ENCODE data around the gene MAPRE3. TPM values are rescaled to one million over a fixed set of nuclear protein-coding genes. Genes with fewer than 3 reads are reported as not detected.
A peak's percentile ranks its signal among the peaks of the same experiment; 100 is the strongest.
"Not testable (repeated sequence)": the region's sequence is repeated elsewhere in the genome, so short reads cannot be mapped to it uniquely, and the experiment has no call there.

MAPRE3 gene
- total RNA-seq, 1 experiment from 2014 or later, result 4.6 TPM

DNA sequence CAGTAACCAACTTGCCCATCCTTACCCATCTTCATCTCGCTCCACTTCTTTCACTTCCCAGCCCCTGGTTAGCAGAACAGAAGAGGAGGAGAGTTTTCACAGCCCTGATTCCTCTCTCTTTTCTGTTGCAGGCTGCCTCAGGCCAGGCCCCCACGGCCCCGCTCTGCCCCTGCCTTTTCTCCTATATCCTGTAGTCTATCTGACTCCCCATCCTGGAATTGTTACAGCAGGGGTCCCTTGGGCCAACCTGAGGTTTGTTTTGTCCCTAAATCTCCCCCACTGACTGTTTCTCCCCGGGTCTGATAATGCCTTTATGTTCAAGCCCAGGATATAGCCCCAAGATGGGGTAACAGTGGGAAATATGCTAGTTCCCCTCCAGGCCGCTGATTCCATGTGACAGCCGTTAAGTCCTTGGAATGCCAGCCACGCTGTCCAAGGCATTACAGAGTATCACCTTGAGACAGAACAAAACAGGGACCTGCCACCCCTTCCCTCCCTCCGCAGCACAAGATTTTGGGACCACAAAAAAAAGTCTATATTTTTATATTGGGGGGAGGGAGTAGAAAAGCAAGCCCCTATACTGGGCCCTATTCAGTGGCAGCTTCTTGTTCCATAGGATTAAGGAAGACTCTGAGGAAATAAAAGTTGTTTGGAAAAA lies 99.7 kb downstream of the MAPRE3 start:
- DNase-seq (ENCODE audit: low read depth), result no peak

DNA sequence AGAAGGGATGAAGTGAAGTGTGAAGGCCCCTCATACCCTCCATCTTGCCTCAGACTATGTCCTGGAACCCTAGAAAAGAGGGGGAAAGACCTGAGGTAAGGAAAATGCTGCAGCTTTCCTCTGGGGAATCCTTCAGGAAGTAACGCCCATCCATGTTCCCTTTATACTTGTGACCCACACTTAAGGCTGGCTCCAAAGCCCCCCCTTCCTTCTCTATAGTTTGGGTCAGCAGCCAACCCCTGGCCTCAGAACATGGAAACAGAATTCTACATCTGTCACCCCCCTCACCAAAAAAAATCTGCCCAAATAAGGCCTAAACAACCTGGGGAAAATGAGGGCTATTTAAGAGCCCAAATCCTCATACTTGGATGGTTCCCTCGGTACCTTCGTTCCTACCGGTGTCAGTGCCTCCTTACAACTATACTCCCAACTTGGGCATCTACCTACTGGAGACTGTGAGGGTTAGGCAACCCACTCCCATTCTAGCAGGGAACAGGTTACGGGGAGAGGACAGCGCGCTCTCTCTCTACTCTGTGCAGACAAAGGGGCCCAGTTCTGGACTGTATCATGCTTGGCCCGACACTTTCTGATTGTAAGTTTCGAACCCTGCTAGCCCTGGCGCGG lies 100.3 kb downstream of the MAPRE3 start:
- no peak for DNase-seq (ENCODE audit: low read depth)

DNA sequence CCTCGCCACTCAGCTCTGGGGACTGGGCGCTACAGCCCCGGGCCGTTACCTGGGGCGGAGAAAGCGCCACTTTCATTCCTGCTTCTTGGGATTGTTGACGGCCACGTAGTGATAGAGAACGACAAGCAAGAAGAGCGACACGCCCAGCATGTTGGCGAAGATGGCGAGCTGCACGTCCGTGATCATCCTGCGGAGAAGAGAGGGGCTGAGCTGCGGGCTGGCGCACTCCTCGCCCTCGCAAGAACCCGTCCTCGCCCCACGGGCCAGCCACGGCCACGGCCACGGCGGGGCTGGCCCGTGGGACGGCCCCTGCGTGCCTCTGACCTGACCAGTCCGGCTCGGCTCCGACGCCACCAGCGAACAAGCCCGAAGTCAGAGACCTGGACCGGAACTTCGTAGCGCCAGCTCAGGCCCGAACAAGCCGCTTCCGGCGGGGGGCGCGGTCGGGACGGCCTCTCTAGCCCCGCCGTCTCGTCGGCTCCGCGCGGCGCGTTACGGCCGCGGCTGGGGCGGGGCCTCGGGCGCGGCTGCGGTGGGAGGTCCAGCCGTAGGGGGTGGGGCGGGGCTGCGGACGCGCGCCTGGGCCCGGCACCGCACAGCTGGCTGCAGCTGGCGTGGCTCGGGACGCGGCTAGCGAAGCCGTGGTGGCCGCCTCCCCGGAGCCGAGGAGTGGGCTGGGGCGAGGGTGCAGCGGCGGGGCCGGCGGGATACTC lies 101.0 kb downstream of the MAPRE3 start, which contains the start of gene OST4:
TSS of gene OST4 (minus strand) at position 378 of the 713 bp plus-strand sequence.
- DNase-seq (ENCODE audit: low read depth), result peak; percentile 98

DNA sequence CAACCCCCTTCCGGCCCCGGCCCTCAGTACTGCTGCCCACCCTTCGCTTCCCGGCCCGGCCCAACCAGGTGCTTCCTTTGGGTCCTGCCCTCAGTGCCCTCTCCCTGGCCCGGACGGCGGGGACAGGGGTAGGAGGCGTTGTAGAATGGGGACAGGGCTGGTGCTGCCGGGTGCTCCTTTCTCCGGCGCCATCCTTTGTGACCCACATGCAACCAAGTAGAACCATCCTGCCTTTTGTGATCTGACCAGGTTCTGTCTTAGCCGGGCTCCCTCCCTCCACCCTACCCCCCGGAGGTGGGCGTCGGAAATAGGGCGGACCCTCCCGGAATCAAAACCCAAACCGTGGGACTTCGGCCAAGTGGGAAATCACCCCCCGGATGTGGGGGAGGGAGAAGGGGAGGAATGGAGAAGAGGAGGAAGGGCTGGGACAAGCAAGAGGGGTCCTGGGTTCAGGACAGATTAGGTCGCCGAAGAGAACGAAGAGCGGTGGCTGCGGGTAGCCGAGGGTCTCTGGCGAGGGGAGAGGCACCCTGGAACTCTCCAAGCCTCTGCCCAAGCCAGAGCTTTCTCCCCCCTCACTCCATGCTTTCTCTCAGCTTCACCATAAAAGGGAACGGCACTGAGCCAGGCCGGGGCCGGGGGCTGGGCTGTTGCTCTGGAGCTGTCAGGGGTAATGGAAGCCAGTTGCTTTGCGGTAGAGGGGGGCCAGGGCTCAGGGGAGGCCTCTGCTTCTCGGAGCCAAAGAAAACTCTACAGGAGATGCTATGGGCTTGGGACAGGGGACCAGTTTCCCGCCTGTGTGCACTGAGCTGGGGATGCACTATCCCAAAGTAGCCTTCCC lies 101.8 kb downstream of the MAPRE3 start:
- peak; percentile 70 for DNase-seq (ENCODE audit: low read depth)

DNA sequence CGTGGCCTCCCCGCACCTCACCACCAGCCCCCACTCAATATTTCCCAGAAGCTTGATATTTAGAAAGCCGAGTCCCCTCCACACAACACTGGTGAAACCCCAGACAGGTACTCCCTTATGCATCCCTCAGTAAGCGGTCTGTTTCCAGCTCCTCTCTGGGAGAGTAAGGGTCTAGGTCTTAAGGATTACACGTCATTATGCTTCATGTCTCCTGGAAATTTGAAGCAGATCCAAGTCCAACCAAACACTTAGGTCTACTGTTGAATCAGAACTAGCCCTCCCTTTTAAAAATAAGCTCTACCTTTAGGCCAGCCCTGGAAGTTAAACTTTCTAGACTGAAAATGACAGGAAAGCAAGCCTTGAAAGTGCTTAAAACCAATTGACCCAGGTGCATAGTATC lies 102.5 kb downstream of the MAPRE3 start:
- DNase-seq (ENCODE audit: low read depth), result no peak

DNA sequence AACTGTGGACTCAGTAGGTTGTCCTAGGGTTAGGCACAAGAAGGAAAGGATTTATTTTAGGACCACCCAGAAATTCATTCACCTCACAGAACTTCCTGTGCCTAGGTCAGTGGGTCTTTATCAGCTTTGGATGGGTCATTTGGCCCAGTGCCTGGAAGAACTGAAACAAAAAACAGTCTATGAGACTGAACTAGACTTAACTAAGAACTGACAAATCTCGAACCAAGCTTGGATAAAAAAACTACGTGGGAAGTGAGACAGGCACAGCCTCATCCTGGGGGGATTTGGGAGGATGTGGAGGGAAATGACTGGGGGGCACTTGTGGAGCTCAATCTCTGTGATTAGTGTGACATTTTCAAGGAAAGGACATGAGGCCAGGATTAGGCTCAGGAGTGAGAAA lies 103.3 kb downstream of the MAPRE3 start:
- DNase-seq (ENCODE audit: low read depth), result no peak

DNA sequence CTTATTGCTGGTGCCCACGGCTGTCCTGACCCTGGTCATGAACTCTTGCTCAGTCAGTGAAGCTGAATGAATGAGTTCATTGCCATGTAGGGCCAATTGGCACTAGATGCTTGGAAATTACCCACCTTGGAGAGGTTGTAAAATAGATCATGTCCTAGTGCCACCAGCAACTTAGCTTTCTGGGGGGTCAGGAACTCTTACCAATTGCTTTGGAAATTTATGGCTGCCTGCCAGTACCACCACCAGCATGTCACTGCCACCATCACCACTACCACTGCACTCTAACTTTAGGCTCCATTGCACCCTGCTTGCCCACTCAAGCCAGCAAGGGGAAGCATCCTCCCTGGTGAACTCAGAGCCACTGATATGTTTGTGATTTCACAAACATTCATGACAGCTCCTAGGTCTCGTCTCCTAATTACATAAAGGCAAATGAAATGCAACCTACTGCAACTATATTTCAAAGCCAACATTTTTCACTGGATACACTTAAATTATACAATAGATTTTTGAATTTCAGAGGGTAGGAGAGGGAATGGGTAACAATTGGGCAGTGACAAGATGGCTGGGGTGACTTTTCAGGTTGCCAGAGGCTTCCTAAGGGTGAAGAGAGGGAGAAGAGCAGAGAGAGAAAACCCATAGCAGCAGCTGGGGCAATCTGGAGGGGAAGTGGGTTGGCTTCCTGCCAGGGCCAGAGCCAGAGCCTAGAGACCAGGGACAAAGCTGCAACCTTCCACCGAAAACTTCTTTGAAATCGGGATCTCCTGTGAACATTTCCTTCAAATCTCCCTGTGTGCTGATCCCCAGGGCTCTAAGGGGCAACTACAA lies 104.5 kb downstream of the MAPRE3 start:
- DNase-seq (ENCODE audit: low read depth), result peak; percentile 72

DNA sequence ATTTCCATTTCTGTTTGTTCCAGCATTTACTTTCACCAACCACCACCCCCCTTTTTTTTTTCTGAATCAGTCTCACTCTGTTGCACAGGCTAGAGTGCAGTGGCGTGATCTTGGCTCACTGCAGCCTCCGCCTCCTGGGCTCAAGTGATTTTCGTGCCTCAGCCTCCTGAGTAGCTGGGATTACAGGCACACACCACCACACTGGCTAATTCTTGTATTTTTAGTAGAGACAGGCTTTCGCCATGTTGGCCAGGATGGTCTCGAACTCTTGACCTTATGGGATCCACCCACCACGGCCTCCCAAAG lies 105.1 kb downstream of the MAPRE3 start:
- DNase-seq (ENCODE audit: low read depth), result not testable (repeated sequence)

DNA sequence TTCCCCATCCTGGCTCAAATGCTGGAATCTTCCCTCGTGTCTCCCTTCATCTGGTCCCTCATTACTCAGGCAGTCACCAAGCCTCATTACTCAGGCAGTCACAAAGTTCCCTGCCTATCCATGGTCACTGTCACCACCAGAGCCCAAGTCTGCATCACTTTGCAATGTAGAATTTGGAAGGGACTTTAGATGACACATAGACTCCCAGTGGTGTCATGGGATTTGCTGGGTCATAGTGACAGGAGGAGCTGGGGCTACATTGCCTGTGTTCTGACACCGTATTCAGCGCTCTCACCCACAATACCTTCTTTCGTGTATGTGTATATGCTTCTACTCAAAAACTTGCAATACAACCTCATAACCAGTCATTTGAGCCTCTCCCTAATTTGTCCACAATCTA lies 105.9 kb downstream of the MAPRE3 start:
- no peak for DNase-seq (ENCODE audit: low read depth)

Other genes starting within 250 kb of the MAPRE3 start
- gene SLC35F6, start 206.4 kb upstream of the MAPRE3 start, total RNA-seq (2014; rRNA removed; shearing (Covaris generic)), result 18.5 and 19.1 TPM in 2 replicates
- gene CENPA, start 184.6 kb upstream of the MAPRE3 start, total RNA-seq (2014; rRNA removed; shearing (Covaris generic)), result 25.3 and 27.9 TPM in 2 replicates
- 1.0 and 1.9 TPM in 2 replicates for gene DPYSL5, start 122.5 kb upstream of the MAPRE3 start, total RNA-seq (2014; rRNA removed; shearing (Covaris generic))
- 36.7 and 42.7 TPM in 2 replicates for gene TMEM214, start 62.3 kb downstream of the MAPRE3 start, total RNA-seq (2014; rRNA removed; shearing (Covaris generic))
- 19.3 and 22.5 TPM in 2 replicates for gene AGBL5, start 81.0 kb downstream of the MAPRE3 start, total RNA-seq (2014; rRNA removed; shearing (Covaris generic))
- gene OST4, start 101.0 kb downstream of the MAPRE3 start, total RNA-seq (2014; rRNA removed; shearing (Covaris generic)), result 184 and 194 TPM in 2 replicates
- 6.0 and 10.2 TPM in 2 replicates for gene EMILIN1, start 108.0 kb downstream of the MAPRE3 start, total RNA-seq (2014; rRNA removed; shearing (Covaris generic))
- 1.1 and 2.9 TPM in 2 replicates for gene KHK, start 116.1 kb downstream of the MAPRE3 start, total RNA-seq (2014; rRNA removed; shearing (Covaris generic))
- gene CGREF1, start 148.5 kb downstream of the MAPRE3 start, total RNA-seq (2014; rRNA removed; shearing (Covaris generic)), result 3.4 and 8.6 TPM in 2 replicates
- 1.7 TPM in 1 of 2 replicates, not detected in the other for gene ABHD1, start 153.2 kb downstream of the MAPRE3 start, total RNA-seq (2014; rRNA removed; shearing (Covaris generic))
- 79.3 and 84.9 TPM in 2 replicates for gene PREB, start 164.0 kb downstream of the MAPRE3 start, total RNA-seq (2014; rRNA removed; shearing (Covaris generic))
- not detected in 2 replicates for gene PRR30, start 168.8 kb downstream of the MAPRE3 start, total RNA-seq (2014; rRNA removed; shearing (Covaris generic))
- not detected in 2 replicates for gene TCF23, start 178.4 kb downstream of the MAPRE3 start, total RNA-seq (2014; rRNA removed; shearing (Covaris generic))
- 94.2 and 249 TPM in 2 replicates for gene ATRAID, start 241.4 kb downstream of the MAPRE3 start, total RNA-seq (2014; rRNA removed; shearing (Covaris generic))
- 86.8 and 101 TPM in 2 replicates for gene SLC5A6, start 241.6 kb downstream of the MAPRE3 start, total RNA-seq (2014; rRNA removed; shearing (Covaris generic))
- gene CAD, start 246.7 kb downstream of the MAPRE3 start, total RNA-seq (2014; rRNA removed; shearing (Covaris generic)), result 26.6 and 29.7 TPM in 2 replicates